CD4-positive, alpha-beta T cell (primary cell): ENCODE measurements around the gene EIF4E1B. TPM values are rescaled to one million over a fixed set of nuclear protein-coding genes. Genes with fewer than 3 reads are reported as not detected.
A peak's percentile ranks its signal among the peaks of the same experiment; 100 is the strongest.

ENCODE experiments used
- ATAC-seq: fragments of 200-7000 bp; cut with Tn5 transposase; one replicate; pipeline ENCODE4 v1.10.0; 2022; ENCODE audit warnings: mild to moderate bottlenecking; ENCODE audit not compliant: poor library complexity
- CTCF ChIA-PET: fragments of 350-600 bp; sonication (Branson Sonifier 250); formaldehyde crosslinking; loops from one replicate; lab custom pipeline; 2021; ENCODE audit warnings: antibody characterized with exemption, inconsistent platforms; lab: Charles Lee
- POLR2A ChIA-PET: fragments of 350-600 bp; sonication (Branson Sonifier 250); formaldehyde crosslinking; loops from one replicate; lab custom pipeline; 2021; ENCODE audit warnings: antibody characterized with exemption, inconsistent platforms; lab: Charles Lee
- DNase-seq, 14 experiments: peaks; one replicate each; pipeline ENCODE4 v3.0.0-alpha.2; 2013 to 2020; ENCODE audit warnings: mixed read lengths in 2 of 14
- H3K27ac ChIP-seq, 2 donors: one replicate each; pipeline versions ENCODE4 v1.5.1 to v1.7.0; 2013; ENCODE audit warnings: low read length in 2 of 2, low read depth in 1 of 2, mild to moderate bottlenecking in 1 of 2
- H3K27me3 ChIP-seq, 2 experiments: 1 replicate in 1 of 2; 2 replicates in 1 of 2; pipeline versions ENCODE4 v1.6.1 to v1.7.0; 2013; ENCODE audit warnings: low read length in 2 of 2, control low read depth in 1 of 2, mild to moderate bottlenecking in 1 of 2, moderate library complexity in 1 of 2; ENCODE audit not compliant: insufficient read depth in 2 of 2, control insufficient read depth in 1 of 2
- H3K36me3 ChIP-seq: one replicate; pipeline ENCODE4 v1.6.1; 2013; ENCODE audit warnings: low read length, control low read depth; ENCODE audit not compliant: insufficient read depth
- H3K4me1 ChIP-seq: one replicate; pipeline ENCODE4 v1.6.1; 2013; ENCODE audit warnings: low read length, control low read depth; ENCODE audit not compliant: insufficient read depth
- H3K4me3 ChIP-seq: one replicate; pipeline ENCODE4 v1.5.1; 2013; ENCODE audit warnings: mild to moderate bottlenecking, low read length, moderate library complexity
- H3K9me3 ChIP-seq, 2 experiments: 1 replicate in 1 of 2; 2 replicates in 1 of 2; pipeline versions ENCODE4 v1.6.1 to v1.7.0; 2013; ENCODE audit warnings: low read length in 2 of 2, mild to moderate bottlenecking in 2 of 2, control low read depth in 1 of 2, moderate library complexity in 1 of 2; ENCODE audit not compliant: control insufficient read depth in 1 of 2, insufficient read depth in 1 of 2
- H3K27ac Mint-ChIP-seq: one replicate; pipeline ENCODE4 v1.8.0; 2020; ENCODE audit warnings: mixed read lengths
- H3K27me3 Mint-ChIP-seq: one replicate; pipeline ENCODE4 v1.8.0; 2021; ENCODE audit warnings: mixed read lengths
- H3K36me3 Mint-ChIP-seq: one replicate; pipeline ENCODE4 v1.8.0; 2021; ENCODE audit warnings: low read depth, mixed read lengths
- H3K4me1 Mint-ChIP-seq: one replicate; pipeline ENCODE4 v1.8.0; 2021; ENCODE audit warnings: low read depth, mixed read lengths
- H3K4me3 Mint-ChIP-seq: one replicate; pipeline ENCODE4 v1.8.0; 2020; ENCODE audit warnings: mild to moderate bottlenecking, mixed read lengths
- H3K9me3 Mint-ChIP-seq: one replicate; pipeline ENCODE4 v1.8.0; 2020; ENCODE audit warnings: mixed read lengths
- intact Hi-C, 2 experiments: fragments of 100-400 bp; cut with DNase I in 1 of 2; cut with micrococcal nuclease in 1 of 2; formaldehyde crosslinking; loops; one replicate each; pipeline versions ENCODE4 v1.15.1 to v1.9.0; 2023 to 2025; cut with DNase I, micrococcal nuclease
- total RNA-seq, 174 experiments: library from RNA in 2 of 174; stranded (reverse) in 2 of 174; gene quantifications; one replicate each; pipeline ENCODE4 v1.2.3 and lab custom pipeline; 2021 to 2026
- TF ChIP-seq, protein P1 (sequence below): fragments of 200-600 bp; IDR thresholded peaks from one replicate; pipeline ENCODE4 v1.8.0; 2022; ENCODE audit warnings: antibody characterized with exemption, mild to moderate bottlenecking

Gene EIF4E1B
- total RNA-seq, 2 experiments from 2014 or later, result not detected

DNA sequence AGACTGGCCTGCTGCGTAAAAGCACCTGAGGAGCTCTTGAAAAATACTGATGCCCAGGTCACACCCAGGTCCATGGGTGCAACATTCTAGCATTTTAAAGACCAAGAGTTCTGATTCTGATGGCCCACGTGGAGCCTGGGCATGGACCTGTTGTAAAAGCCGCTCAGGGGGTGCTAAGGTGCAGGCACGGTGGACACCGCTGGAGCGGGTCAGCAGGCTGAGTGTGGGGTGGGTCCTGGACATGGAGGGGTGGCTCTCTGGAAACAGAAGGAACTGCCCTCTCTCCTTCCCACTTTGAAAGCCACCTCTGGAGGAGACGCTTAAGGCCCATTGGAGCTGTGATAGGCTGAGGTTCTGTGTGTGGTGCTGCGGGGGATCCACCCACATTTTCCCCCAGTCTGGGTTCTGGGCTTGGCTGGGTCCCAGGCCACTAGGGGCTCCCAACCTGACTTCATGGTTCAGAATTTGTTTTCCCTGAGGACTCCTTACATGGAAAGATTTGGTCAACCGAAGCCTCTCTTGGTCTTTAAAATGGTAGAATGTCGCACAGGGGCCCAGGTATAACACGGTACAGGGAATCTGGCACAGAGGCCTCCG lies 37.1 kb upstream of the EIF4E1B start:
- H3K27me3 ChIP-seq, result no peaks in the 10 kb centered on the region
- H3K4me1 Mint-ChIP-seq, result peaks cover 8% of the 10 kb centered on the region
- H3K4me3 ChIP-seq, result no peak overlapping the region
- no peaks in the 10 kb centered on the region for H3K9me3 Mint-ChIP-seq
- intact Hi-C loops, result no loop called here
- TF ChIP-seq, protein P1, sequence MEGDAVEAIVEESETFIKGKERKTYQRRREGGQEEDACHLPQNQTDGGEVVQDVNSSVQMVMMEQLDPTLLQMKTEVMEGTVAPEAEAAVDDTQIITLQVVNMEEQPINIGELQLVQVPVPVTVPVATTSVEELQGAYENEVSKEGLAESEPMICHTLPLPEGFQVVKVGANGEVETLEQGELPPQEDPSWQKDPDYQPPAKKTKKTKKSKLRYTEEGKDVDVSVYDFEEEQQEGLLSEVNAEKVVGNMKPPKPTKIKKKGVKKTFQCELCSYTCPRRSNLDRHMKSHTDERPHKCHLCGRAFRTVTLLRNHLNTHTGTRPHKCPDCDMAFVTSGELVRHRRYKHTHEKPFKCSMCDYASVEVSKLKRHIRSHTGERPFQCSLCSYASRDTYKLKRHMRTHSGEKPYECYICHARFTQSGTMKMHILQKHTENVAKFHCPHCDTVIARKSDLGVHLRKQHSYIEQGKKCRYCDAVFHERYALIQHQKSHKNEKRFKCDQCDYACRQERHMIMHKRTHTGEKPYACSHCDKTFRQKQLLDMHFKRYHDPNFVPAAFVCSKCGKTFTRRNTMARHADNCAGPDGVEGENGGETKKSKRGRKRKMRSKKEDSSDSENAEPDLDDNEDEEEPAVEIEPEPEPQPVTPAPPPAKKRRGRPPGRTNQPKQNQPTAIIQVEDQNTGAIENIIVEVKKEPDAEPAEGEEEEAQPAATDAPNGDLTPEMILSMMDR, result no peak
- H3K4me3 Mint-ChIP-seq, result no peak overlapping the region
- no peak overlapping the region for H3K27ac Mint-ChIP-seq
- ATAC-seq, result no peak
- ChIA-PET POLR2A (no interaction called here), CTCF (no interaction called here)
- peaks cover 12% of the 10 kb centered on the region for H3K4me1 ChIP-seq
- peaks cover 0 to 6% of the 10 kb centered on the region in 2 experiments for H3K9me3 ChIP-seq
- DNase-seq, result no peak
- no peaks in the 10 kb centered on the region for H3K27me3 Mint-ChIP-seq
- H3K36me3 Mint-ChIP-seq, result no peaks in the 10 kb centered on the region
- H3K27ac ChIP-seq, result no peak overlapping the region
- no peaks in the 10 kb centered on the region for H3K36me3 ChIP-seq

DNA sequence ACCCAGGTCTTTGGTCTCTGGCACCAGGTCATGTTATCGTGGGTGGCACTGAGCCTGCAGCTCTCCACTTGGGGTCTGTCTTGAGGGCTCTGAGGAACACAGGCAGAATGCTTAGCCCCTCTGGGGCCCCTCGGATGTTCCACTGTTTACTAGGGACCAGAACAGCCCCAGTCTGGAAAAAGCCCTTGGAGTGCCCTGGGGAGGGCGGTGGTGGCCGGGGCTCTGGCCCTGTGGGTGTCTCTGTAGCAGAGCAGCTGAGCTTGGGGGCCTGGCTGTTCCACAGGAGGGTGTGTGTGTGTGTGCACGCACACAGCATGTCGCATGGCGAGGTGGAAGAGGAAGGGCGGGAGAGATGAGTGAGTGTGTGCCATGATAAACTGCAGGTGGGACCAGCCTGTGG lies 35.9 kb upstream of the EIF4E1B start:
- ChIA-PET POLR2A (no interaction called here), CTCF (no interaction called here)
- Mint-ChIP-seq H3K9me3 (no peaks in the 10 kb centered on the region), H3K27me3 (no peaks in the 10 kb centered on the region), H3K4me1 (peaks cover 8% of the 10 kb centered on the region), H3K36me3 (no peaks in the 10 kb centered on the region), H3K4me3 (no peak overlapping the region), H3K27ac (no peak overlapping the region)
- Histone ChIP-seq H3K4me3 (no peak overlapping the region), H3K36me3 (no peaks in the 10 kb centered on the region), H3K9me3 (peaks cover 0 to 6% of the 10 kb centered on the region in 2 experiments), H3K27ac (no peak overlapping the region), H3K4me1 (peaks cover 12% of the 10 kb centered on the region), H3K27me3 (no peaks in the 10 kb centered on the region)
- TF ChIP-seq, protein P1, result no peak
- DNase-seq (no peak), ATAC-seq (no peak)
- intact Hi-C loops, result no loop called here

DNA sequence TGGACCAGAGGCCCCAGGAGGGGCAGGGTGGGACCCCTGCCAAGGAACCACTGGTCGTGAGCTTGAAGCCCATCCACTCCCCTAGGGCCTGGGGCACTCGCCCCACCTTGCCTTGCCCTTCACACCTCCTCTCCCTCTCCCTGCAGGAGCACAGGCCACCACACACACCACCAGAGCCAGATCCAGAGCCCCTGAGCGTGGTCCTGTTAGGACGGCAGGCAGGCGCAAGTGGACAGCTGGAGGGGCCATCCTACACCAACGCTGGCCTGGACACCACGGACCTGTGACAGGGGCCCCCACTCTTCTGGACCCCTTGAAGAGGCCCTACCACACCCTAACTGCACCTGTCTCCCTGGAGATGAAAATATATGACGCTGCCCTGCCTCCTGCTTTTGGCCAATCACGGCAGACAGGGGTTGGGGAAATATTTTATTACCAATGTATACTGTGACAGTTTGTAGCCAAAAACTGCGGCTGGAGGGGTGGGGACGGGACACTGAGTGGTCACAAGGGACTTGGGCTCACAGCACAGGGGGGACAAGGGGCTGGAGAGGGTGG lies 35.0 kb upstream of the EIF4E1B start:
- H3K36me3 ChIP-seq, result no peaks in the 10 kb centered on the region
- intact Hi-C loops, result loop anchor here in 1 of 2 experiments (5.0 kb wide), 1 partner anchor 863 kb away; no protein-coding TSS in a partner anchor

More for the DNA sequence above, 35.0 kb upstream of the EIF4E1B start:
- Mint-ChIP-seq H3K4me1 (peaks cover 8% of the 10 kb centered on the region), H3K27ac (no peak overlapping the region), H3K4me3 (peak overlapping the region; percentile 82), H3K27me3 (no peaks in the 10 kb centered on the region), H3K36me3 (no peaks in the 10 kb centered on the region), H3K9me3 (no peaks in the 10 kb centered on the region)
- TF ChIP-seq, protein P1, result no peak
- Histone ChIP-seq H3K4me3 (no peak overlapping the region), H3K9me3 (peaks cover 0 to 4% of the 10 kb centered on the region in 2 experiments), H3K27me3 (no peaks in the 10 kb centered on the region), H3K27ac (no peak overlapping the region), H3K4me1 (peaks cover 12% of the 10 kb centered on the region)
- ChIA-PET POLR2A (no interaction called here), CTCF (interaction anchor here (2.2 kb wide), 1 partner anchor 179 kb away, joined by 11 read pairs; the partner anchor contains the start of gene CLTB)
- ATAC-seq, result no peak
- DNase-seq, result no peak
